Astrocyte (in vitro differentiated cells and primary cell): ENCODE data around the gene SOX2. TPM values are rescaled to one million over a fixed set of nuclear protein-coding genes. Genes with fewer than 3 reads are reported as not detected.

ENCODE experiments used
- DNase-seq: peaks from one replicate; pipeline ENCODE4 v3.0.0-alpha.2; 2010; ENCODE audit warnings: low read depth
- FAIRE-seq: peaks from 2 replicates; lab custom pipeline; 2011; peaks lifted over from hg19 to GRCh38; lab: Jason Lieb, UNC
- H2AFZ ChIP-seq: 2 replicates; pipeline ENCODE4 v1.6.0; 2012; ENCODE audit warnings: low read depth, low read length, inconsistent platforms
- H3K27ac ChIP-seq: 2 replicates; pipeline ENCODE4 v1.5.1; 2011; ENCODE audit warnings: low read depth, low read length, inconsistent platforms
- H3K27me3 ChIP-seq: 2 replicates; pipeline ENCODE4 v1.6.0; 2011; ENCODE audit warnings: low read length, inconsistent platforms; ENCODE audit not compliant: insufficient read depth
- H3K36me3 ChIP-seq: 2 replicates; pipeline ENCODE4 v1.5.1; 2011; ENCODE audit warnings: low read length, inconsistent platforms; ENCODE audit not compliant: insufficient read depth
- H3K4me1 ChIP-seq: 2 replicates; pipeline ENCODE4 v1.5.1; 2011; ENCODE audit warnings: low read length, inconsistent platforms; ENCODE audit not compliant: insufficient read depth
- H3K4me2 ChIP-seq: 2 replicates; pipeline ENCODE4 v1.6.0; 2012; ENCODE audit warnings: low read length, inconsistent platforms
- H3K4me3 ChIP-seq: 2 replicates; pipeline ENCODE4 v1.5.1; 2011; ENCODE audit warnings: low read depth, mild to moderate bottlenecking, low read length, inconsistent platforms; ENCODE audit not compliant: insufficient read depth
- H3K79me2 ChIP-seq: 2 replicates; pipeline ENCODE4 v1.6.0; 2012; ENCODE audit warnings: mild to moderate bottlenecking, low read length, inconsistent platforms; ENCODE audit not compliant: insufficient read depth
- H3K9ac ChIP-seq: 2 replicates; pipeline ENCODE4 v1.6.0; 2012; ENCODE audit warnings: mild to moderate bottlenecking, low read length, inconsistent platforms
- H3K9me3 ChIP-seq: 2 replicates; pipeline ENCODE4 v1.5.1; 2012; ENCODE audit warnings: low read depth, mild to moderate bottlenecking, low read length, inconsistent platforms; ENCODE audit not compliant: insufficient read depth
- H4K20me1 ChIP-seq: 2 replicates; pipeline ENCODE4 v1.6.0; 2012; ENCODE audit warnings: low read length, inconsistent platforms; ENCODE audit not compliant: insufficient read depth
- H3K27ac Mint-ChIP-seq: one replicate; pipeline ENCODE4 v1.8.0; 2021; ENCODE audit warnings: mild to moderate bottlenecking, mixed read lengths; ENCODE audit not compliant: unreplicated experiment
- H3K27me3 Mint-ChIP-seq: one replicate; pipeline ENCODE4 v1.8.0; 2021; ENCODE audit warnings: low read depth, mixed read lengths; ENCODE audit not compliant: unreplicated experiment
- H3K36me3 Mint-ChIP-seq: one replicate; pipeline ENCODE4 v1.8.0; 2021; ENCODE audit warnings: low read depth, mixed read lengths; ENCODE audit not compliant: unreplicated experiment
- H3K4me1 Mint-ChIP-seq: one replicate; pipeline ENCODE4 v1.8.0; 2021; ENCODE audit warnings: low read depth, mixed read lengths; ENCODE audit not compliant: unreplicated experiment
- H3K4me3 Mint-ChIP-seq: one replicate; pipeline ENCODE4 v1.8.0; 2021; ENCODE audit warnings: mild to moderate bottlenecking, moderate library complexity, mixed read lengths; ENCODE audit not compliant: unreplicated experiment
- H3K9me3 Mint-ChIP-seq: one replicate; pipeline ENCODE4 v1.8.0; 2021; ENCODE audit warnings: mild to moderate bottlenecking, mixed read lengths; ENCODE audit not compliant: unreplicated experiment
- EZH2 ChIP-seq: IDR thresholded peaks from 2 replicates; pipeline ENCODE4 v1.6.1; 2012; ENCODE audit warnings: mild to moderate bottlenecking, low read length, inconsistent platforms; ENCODE audit not compliant: insufficient read depth
- total RNA-seq: library from RNA; stranded (reverse); gene quantifications from 2 replicates; pipeline ENCODE4 v1.2.1, GENCODE V29; 2021
- TF ChIP-seq, protein P1 (sequence below): IDR thresholded peaks from 2 replicates; pipeline ENCODE4 v1.5.1; 2011; ENCODE audit warnings: low read depth, mild to moderate bottlenecking, inconsistent platforms, low read length, moderate library complexity; ENCODE audit not compliant: insufficient read depth

The SOX2 gene
- total RNA-seq, 1 donor from 2014 or later, result 6.5 TPM

- peaks cover 8% of the 10 kb centered on the region for H3K9me3 Mint-ChIP-seq
- no peak overlapping the region for H3K4me3 ChIP-seq
Measured at GRCh38 chr3:181721046-181721875, 9.5 kb downstream of the SOX2 start.

DNA sequence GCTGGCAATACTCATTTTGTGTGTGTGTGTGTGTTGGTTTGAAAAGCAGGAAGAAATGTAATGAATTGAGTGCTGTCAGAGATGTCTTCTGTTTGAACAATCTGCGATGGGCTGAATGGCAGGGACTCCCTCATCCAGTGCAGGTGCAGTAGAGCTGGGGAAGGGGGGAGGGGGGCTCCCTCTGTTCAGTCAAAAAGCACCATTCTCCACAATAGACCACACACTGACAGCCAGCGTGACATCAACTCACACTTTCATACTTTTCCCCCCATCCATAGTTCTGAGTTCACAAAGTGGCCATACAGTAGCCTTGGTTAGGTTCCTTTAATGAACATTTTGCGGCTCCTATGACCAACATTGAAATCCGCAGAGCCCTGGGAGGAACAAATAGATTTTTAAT lies 10.4 kb downstream of the SOX2 start:
- DNase-seq (no peak), FAIRE-seq (no peak)
- Histone ChIP-seq H3K79me2 (peaks cover 54% of the 10 kb centered on the region), H3K9ac (no peak overlapping the region), H3K4me1 (peaks cover 34% of the 10 kb centered on the region), H3K9me3 (no peaks in the 10 kb centered on the region), H3K27ac (no peak overlapping the region), H3K4me3 (no peak overlapping the region), H3K27me3 (peaks cover 81% of the 10 kb centered on the region), H4K20me1 (no peaks in the 10 kb centered on the region), H3K4me2 (peak overlapping the region; percentile 16), H3K36me3 (no peaks in the 10 kb centered on the region), H2AFZ (no peak overlapping the region)
- Mint-ChIP-seq H3K4me1 (peaks cover 18% of the 10 kb centered on the region), H3K4me3 (no peak overlapping the region), H3K9me3 (peaks cover 9% of the 10 kb centered on the region), H3K27me3 (peaks cover 25% of the 10 kb centered on the region), H3K36me3 (no peaks in the 10 kb centered on the region), H3K27ac (no peak overlapping the region)
- TF ChIP-seq, protein P1, sequence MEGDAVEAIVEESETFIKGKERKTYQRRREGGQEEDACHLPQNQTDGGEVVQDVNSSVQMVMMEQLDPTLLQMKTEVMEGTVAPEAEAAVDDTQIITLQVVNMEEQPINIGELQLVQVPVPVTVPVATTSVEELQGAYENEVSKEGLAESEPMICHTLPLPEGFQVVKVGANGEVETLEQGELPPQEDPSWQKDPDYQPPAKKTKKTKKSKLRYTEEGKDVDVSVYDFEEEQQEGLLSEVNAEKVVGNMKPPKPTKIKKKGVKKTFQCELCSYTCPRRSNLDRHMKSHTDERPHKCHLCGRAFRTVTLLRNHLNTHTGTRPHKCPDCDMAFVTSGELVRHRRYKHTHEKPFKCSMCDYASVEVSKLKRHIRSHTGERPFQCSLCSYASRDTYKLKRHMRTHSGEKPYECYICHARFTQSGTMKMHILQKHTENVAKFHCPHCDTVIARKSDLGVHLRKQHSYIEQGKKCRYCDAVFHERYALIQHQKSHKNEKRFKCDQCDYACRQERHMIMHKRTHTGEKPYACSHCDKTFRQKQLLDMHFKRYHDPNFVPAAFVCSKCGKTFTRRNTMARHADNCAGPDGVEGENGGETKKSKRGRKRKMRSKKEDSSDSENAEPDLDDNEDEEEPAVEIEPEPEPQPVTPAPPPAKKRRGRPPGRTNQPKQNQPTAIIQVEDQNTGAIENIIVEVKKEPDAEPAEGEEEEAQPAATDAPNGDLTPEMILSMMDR, result no peak
- no peak for TF ChIP-seq EZH2

More at GRCh38 chr3:181721046-181721875, 9.5 kb downstream of the SOX2 start:
- peaks cover 28% of the 10 kb centered on the region for H3K4me1 ChIP-seq
- no peak overlapping the region for H2AFZ ChIP-seq
- H4K20me1 ChIP-seq, result no peaks in the 10 kb centered on the region
- peak overlapping the region; percentile 79 for H3K9ac ChIP-seq
- H3K27me3 ChIP-seq, result peaks cover 72% of the 10 kb centered on the region
- H3K27ac ChIP-seq, result peak overlapping the region; percentile 65
- Mint-ChIP-seq H3K4me3 (no peak overlapping the region), H3K36me3 (no peaks in the 10 kb centered on the region), H3K27me3 (peaks cover 25% of the 10 kb centered on the region), H3K27ac (no peak overlapping the region), H3K4me1 (peaks cover 22% of the 10 kb centered on the region)
- TF ChIP-seq EZH2, result no peak
- TF ChIP-seq, protein P1, result no peak
- DNase-seq (no peak), FAIRE-seq (no peak)
- peak overlapping the region; percentile 84 for H3K4me2 ChIP-seq
- no peaks in the 10 kb centered on the region for H3K36me3 ChIP-seq
- no peaks in the 10 kb centered on the region for H3K9me3 ChIP-seq
- H3K79me2 ChIP-seq, result peaks cover 61% of the 10 kb centered on the region
